OCI-LY3 (cell line): ENCODE measurements around the gene CLEC16A.

ENCODE experiments used
- H2AFZ ChIP-seq: fragments of 200-600, 300-600 bp; shearing (Covaris generic); 2 replicates; pipeline ENCODE4 v1.6.0; 2014; ENCODE audit warnings: antibody characterized with exemption, low read depth, low read length
- H3K27ac ChIP-seq: fragments of 200-600, 300-600 bp; sonication (generic); 2 replicates; pipeline ENCODE4 v1.5.1; 2014; ENCODE audit warnings: mild to moderate bottlenecking, low read length, moderate library complexity, mixed read lengths
- H3K27me3 ChIP-seq: fragments of 200-600, 300-600 bp; sonication (generic); 2 replicates; pipeline ENCODE4 v1.6.1; 2014; ENCODE audit warnings: low read depth, low read length, mixed read lengths
- H3K36me3 ChIP-seq: fragments of 200-600, 300-600 bp; sonication (generic); replicated peaks from 2 replicates; pipeline ENCODE3; 2014; ENCODE audit warnings: low read depth, low read length, mixed read lengths
- H3K4me1 ChIP-seq: fragments of 300-600, 200-600 bp; sonication (generic); 2 replicates; pipeline ENCODE4 v1.6.1; 2014; ENCODE audit warnings: low read length, mixed read lengths
- H3K4me2 ChIP-seq: fragments of 200-600, 300-600 bp; sonication (generic); 2 replicates; pipeline ENCODE4 v1.6.1; 2014; ENCODE audit warnings: low read length, mixed read lengths
- H3K4me3 ChIP-seq: fragments of 300-600, 200-600 bp; sonication (generic); 2 replicates; pipeline ENCODE4 v1.5.1; 2014; ENCODE audit warnings: antibody characterized with exemption, mild to moderate bottlenecking, low read length, moderate library complexity
- H3K79me2 ChIP-seq: fragments of 300-600, 200-600 bp; shearing (Covaris generic); 2 replicates; pipeline ENCODE4 v1.6.1; 2014; ENCODE audit warnings: mild to moderate bottlenecking, low read length, mixed read lengths
- H3K9ac ChIP-seq: fragments of 300-600, 200-600 bp; shearing (Covaris generic); 2 replicates; pipeline ENCODE4 v1.6.0; 2014; ENCODE audit warnings: mild to moderate bottlenecking, low read length, moderate library complexity
- H3K9me3 ChIP-seq: fragments of 200-600, 300-600 bp; shearing (Covaris generic); 2 replicates; pipeline ENCODE4 v1.6.1; 2014; ENCODE audit warnings: low read length, mixed read lengths; ENCODE audit not compliant: insufficient read depth
- H4K20me1 ChIP-seq: fragments of 200-600, 300-600 bp; sonication (generic); 2 replicates; pipeline ENCODE4 v1.6.1; 2016; ENCODE audit warnings: low read length, mixed read lengths; ENCODE audit not compliant: insufficient read depth
- CTCF ChIP-seq: fragments of 200-600, 300-600 bp; sonication (generic); IDR thresholded peaks from 2 replicates; pipeline ENCODE4 v1.5.1; 2014; ENCODE audit warnings: antibody characterized with exemption, low read length, low read depth
- EZH2phosphoT487 ChIP-seq: fragments of 200-600 bp; shearing (Covaris generic); IDR thresholded peaks from 2 replicates; pipeline ENCODE4 v1.6.1; 2018; ENCODE audit warnings: antibody characterized with exemption, mixed run types, low read depth

The CLEC16A gene

DNA sequence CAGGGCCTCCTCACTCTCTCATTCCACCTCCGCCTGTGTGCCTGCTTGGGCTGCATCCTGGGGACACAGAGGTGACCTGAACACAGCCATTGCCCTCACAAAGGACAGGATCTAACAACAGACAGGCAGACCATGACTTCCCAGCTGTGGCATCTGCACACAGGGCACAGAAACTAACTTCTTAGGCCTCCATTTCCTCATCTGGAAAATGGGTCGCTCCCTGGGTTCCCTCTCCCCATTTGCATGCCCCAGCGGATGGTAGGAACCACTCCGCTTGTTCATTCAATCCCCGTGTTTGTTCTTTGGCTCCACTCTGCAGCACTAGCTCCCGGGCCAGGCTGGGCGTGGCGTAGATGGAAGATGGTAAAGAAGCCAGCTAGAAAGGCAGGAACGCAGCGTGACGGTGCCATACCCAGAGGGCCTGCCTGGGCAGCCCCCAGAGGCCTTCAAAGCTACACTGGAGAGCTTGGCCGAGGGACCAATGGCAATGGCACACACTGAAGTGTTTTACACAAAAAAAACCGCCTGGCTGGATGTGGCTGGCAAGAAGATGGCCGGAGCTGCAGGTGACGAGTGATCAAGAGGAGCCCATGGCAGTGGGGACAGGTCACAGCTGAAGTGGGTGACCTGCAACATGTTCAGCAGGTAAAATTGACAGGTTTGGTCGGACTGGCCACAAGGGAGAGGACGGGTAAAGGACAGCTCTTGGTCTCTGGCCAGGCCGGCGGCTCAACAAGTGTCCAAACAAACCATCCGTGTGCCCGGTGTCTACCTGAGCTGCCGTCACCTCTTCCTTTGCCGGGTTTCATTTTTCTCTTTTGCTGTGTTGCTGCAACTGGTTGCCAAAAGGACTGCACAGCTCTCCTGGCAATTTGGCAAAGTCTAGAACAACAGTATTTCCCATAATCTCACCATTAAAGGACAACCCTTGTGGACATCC is 244.7 kb downstream of the CLEC16A start:
- H3K4me1 ChIP-seq, result peaks cover 18% of the 10 kb centered on the region
- no peak overlapping the region for H3K4me3 ChIP-seq
- H3K4me2 ChIP-seq, result no peak overlapping the region
- no peak overlapping the region for H2AFZ ChIP-seq
- H3K27me3 ChIP-seq, result no peaks in the 10 kb centered on the region
- no peak overlapping the region for H3K27ac ChIP-seq
- H3K79me2 ChIP-seq, result no peaks in the 10 kb centered on the region
- TF ChIP-seq CTCF (no peak), EZH2phosphoT487 (no peak)
- H3K36me3 ChIP-seq, result no peaks in the 10 kb centered on the region
- H3K9me3 ChIP-seq, result no peaks in the 10 kb centered on the region
- H3K9ac ChIP-seq, result no peak overlapping the region
- no peaks in the 10 kb centered on the region for H4K20me1 ChIP-seq

DNA sequence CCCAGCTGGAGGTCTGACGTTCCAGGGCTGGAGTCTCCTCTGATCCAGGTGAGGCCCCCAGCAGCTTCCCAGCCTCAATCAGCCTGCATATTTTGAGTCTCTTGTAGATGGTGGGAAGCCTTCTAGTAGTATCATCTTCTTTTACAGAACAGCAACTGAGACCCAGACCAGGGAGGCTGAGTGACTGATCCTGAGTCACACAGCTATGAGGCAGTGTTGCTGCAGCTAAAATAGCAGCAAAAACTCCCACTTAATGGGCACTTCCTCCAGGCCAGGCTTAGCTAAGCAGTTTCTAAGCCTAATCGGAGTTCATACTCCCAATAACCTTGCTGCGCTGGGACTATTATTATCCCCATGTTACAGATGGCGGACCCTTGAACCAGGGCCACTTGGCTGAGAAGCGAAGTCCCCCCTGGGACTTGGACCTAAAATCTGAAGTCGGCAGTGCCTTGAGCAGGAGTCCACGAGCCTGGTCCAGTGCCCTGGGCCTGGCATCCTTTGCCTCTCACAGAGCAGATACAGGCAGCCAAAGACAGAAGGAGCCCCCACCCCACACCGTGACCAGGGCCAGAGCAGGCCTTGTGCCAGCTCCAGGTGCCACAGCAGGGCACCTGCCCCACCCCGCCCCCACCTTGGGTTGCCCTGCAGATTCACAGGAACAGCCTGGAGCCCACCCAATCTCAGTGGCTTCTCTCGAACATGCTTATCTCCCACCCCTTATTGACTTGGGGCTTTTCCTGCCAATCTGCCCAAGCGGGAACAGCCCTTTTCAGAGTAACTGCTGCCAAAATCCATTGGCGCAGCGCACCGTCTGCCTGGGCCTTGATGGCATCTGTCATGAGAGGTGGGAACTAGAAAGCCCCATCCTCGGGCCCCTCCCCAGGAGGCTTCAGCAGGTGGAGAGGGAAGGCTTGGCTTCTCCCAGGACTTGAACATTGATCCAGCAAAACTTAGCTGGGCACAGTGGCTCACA is 246.5 kb downstream of the CLEC16A start:
- H3K27me3 ChIP-seq, result no peaks in the 10 kb centered on the region
- H2AFZ ChIP-seq, result no peak overlapping the region
- H4K20me1 ChIP-seq, result no peaks in the 10 kb centered on the region
- H3K36me3 ChIP-seq, result no peaks in the 10 kb centered on the region
- H3K4me2 ChIP-seq, result no peak overlapping the region
- H3K79me2 ChIP-seq, result no peaks in the 10 kb centered on the region
- no peaks in the 10 kb centered on the region for H3K9me3 ChIP-seq
- TF ChIP-seq CTCF, result no peak
- no peak overlapping the region for H3K9ac ChIP-seq
- no peak overlapping the region for H3K27ac ChIP-seq
- H3K4me3 ChIP-seq, result no peak overlapping the region
- peaks cover 16% of the 10 kb centered on the region for H3K4me1 ChIP-seq

DNA sequence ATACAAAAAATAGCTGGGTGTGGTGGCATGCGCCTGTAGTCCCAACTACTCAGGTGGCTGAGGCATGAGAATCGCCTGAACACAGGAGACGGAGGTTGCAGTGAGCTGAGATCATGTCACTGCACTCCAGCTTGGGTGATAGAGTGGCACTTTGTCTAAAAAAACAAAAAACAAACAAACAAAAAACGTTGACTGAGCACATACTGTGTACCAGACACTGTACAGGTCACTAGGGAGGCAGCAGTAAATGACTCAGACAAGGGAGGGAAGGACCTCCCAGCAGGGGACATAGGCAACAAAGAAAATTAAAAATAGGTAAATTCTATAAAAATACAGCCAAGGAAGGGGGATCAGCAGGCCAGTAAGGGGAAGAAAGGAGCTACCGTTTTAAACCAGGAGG is 247.3 kb downstream of the CLEC16A start:
- no peaks in the 10 kb centered on the region for H3K36me3 ChIP-seq
- H4K20me1 ChIP-seq, result no peaks in the 10 kb centered on the region
- H3K4me3 ChIP-seq, result no peak overlapping the region
- H3K9me3 ChIP-seq, result no peaks in the 10 kb centered on the region
- no peak for TF ChIP-seq EZH2phosphoT487
- no peak for TF ChIP-seq CTCF
- no peaks in the 10 kb centered on the region for H3K27me3 ChIP-seq
- no peak overlapping the region for H3K27ac ChIP-seq
- H2AFZ ChIP-seq, result no peak overlapping the region
- no peak overlapping the region for H3K4me2 ChIP-seq
- H3K4me1 ChIP-seq, result peaks cover 16% of the 10 kb centered on the region
- no peak overlapping the region for H3K9ac ChIP-seq
- H3K79me2 ChIP-seq, result no peaks in the 10 kb centered on the region

GRCh38 chr16:11193494-11193893 is 249.1 kb downstream of the CLEC16A start:
- Histone ChIP-seq H2AFZ (no peak overlapping the region), H3K9me3 (no peaks in the 10 kb centered on the region), H3K4me3 (no peak overlapping the region), H3K9ac (no peak overlapping the region), H3K4me1 (peaks cover 16% of the 10 kb centered on the region), H3K79me2 (no peaks in the 10 kb centered on the region), H4K20me1 (no peaks in the 10 kb centered on the region), H3K36me3 (no peaks in the 10 kb centered on the region), H3K27ac (no peak overlapping the region), H3K4me2 (no peak overlapping the region), H3K27me3 (no peaks in the 10 kb centered on the region)
- TF ChIP-seq CTCF, result no peak
- no peak for TF ChIP-seq EZH2phosphoT487
